H9 (cell line): ENCODE measurements around the gene ISYNA1. TPM values are rescaled to one million over a fixed set of nuclear protein-coding genes. Genes with fewer than 3 reads are reported as not detected.
A peak's percentile ranks its signal among the peaks of the same experiment; 100 is the strongest.

Experiments
- DNase-seq: peaks from one replicate; pipeline ENCODE4 v3.0.0-alpha.2; 2017
- H2AFZ ChIP-seq: one replicate; pipeline ENCODE4 v1.6.1; 2013; ENCODE audit warnings: mild to moderate bottlenecking, low read length, control low read depth, moderate library complexity
- H2AK5ac ChIP-seq: 2 replicates; pipeline ENCODE4 v1.6.1; 2013; ENCODE audit warnings: low read length, control low read depth, mixed read lengths; ENCODE audit not compliant: insufficient read length
- H2BK120ac ChIP-seq: one replicate; pipeline ENCODE4 v1.6.1; 2013; ENCODE audit warnings: low read depth, mild to moderate bottlenecking, low read length, control low read depth, inconsistent platforms; ENCODE audit not compliant: poor library complexity, severe bottlenecking
- H2BK12ac ChIP-seq: 2 replicates; pipeline ENCODE4 v1.6.1; 2013; ENCODE audit warnings: low read length, control low read depth, mixed read lengths, low read depth; ENCODE audit not compliant: insufficient read length
- H2BK15ac ChIP-seq: 2 replicates; pipeline ENCODE4 v1.6.1; 2013; ENCODE audit warnings: low read depth, low read length, control low read depth
- H2BK20ac ChIP-seq: one replicate; pipeline ENCODE4 v1.6.1; 2013; ENCODE audit warnings: low read depth, mild to moderate bottlenecking, low read length, control low read depth, inconsistent platforms; ENCODE audit not compliant: poor library complexity, severe bottlenecking
- H2BK5ac ChIP-seq: 2 replicates; pipeline ENCODE4 v1.6.1; 2013; ENCODE audit warnings: low read length, control low read depth, mixed read lengths; ENCODE audit not compliant: insufficient read length
- H3K14ac ChIP-seq: 2 replicates; pipeline ENCODE4 v1.6.1; 2013; ENCODE audit warnings: low read length, control low read depth; ENCODE audit not compliant: insufficient read depth
- H3K18ac ChIP-seq: 2 replicates; pipeline ENCODE4 v1.6.1; 2013; ENCODE audit warnings: low read depth, mild to moderate bottlenecking, mixed read lengths, low read length, control low read depth; ENCODE audit not compliant: insufficient read length
- H3K23ac ChIP-seq: 2 replicates; pipeline ENCODE4 v1.6.1; 2013; ENCODE audit warnings: low read length, control low read depth, mixed read lengths, low read depth; ENCODE audit not compliant: insufficient read length
- H3K23me2 ChIP-seq: 2 replicates; pipeline ENCODE4 v1.6.1; 2013; ENCODE audit warnings: low read depth, mild to moderate bottlenecking, mixed read lengths, low read length, control low read depth; ENCODE audit not compliant: insufficient read length, poor library complexity, severe bottlenecking
- H3K27ac ChIP-seq: 2 replicates; pipeline ENCODE4 v1.5.1; 2013; ENCODE audit warnings: low read length, control low read depth, mixed read lengths, low read depth; ENCODE audit not compliant: insufficient read length
- H3K27me3 ChIP-seq: 2 replicates; pipeline ENCODE4 v1.6.1; 2013; ENCODE audit warnings: low read length, control low read depth, inconsistent platforms; ENCODE audit not compliant: insufficient read depth
- H3K4ac ChIP-seq: 2 replicates; pipeline ENCODE4 v1.6.1; 2013; ENCODE audit warnings: low read depth, mild to moderate bottlenecking, control low read depth, inconsistent platforms, low read length, moderate library complexity
- H3K4me1 ChIP-seq: 2 replicates; pipeline ENCODE4 v1.6.1; 2013; ENCODE audit warnings: low read length, control low read depth, inconsistent platforms; ENCODE audit not compliant: insufficient read depth
- H3K4me2 ChIP-seq: 2 replicates; pipeline ENCODE4 v1.6.1; 2013; ENCODE audit warnings: low read length, control low read depth, mixed read lengths; ENCODE audit not compliant: insufficient read length, insufficient read depth
- H3K56ac ChIP-seq: 2 replicates; pipeline ENCODE4 v1.6.1; 2013; ENCODE audit warnings: low read depth, mild to moderate bottlenecking, mixed read lengths, low read length, control low read depth; ENCODE audit not compliant: insufficient read length
- H3K79me1 ChIP-seq: 2 replicates; pipeline ENCODE4 v1.6.1; 2013; ENCODE audit warnings: low read depth, mild to moderate bottlenecking, moderate library complexity, low read length, control low read depth, inconsistent platforms; ENCODE audit not compliant: insufficient read depth, poor library complexity, severe bottlenecking
- H3K79me2 ChIP-seq: 2 replicates; pipeline ENCODE4 v1.6.1; 2013; ENCODE audit warnings: low read length, control low read depth, inconsistent platforms; ENCODE audit not compliant: insufficient read depth
- H3K9ac ChIP-seq: 2 replicates; pipeline ENCODE4 v1.6.1; 2013; ENCODE audit warnings: low read length, control low read depth, mixed read lengths; ENCODE audit not compliant: insufficient read length; ENCODE audit errors: extremely low read depth
- H3K9me3 ChIP-seq: one replicate; pipeline ENCODE4 v1.6.1; 2013; ENCODE audit warnings: low read depth, low read length, inconsistent platforms; ENCODE audit not compliant: control insufficient read depth
- H3T11ph ChIP-seq: one replicate; pipeline ENCODE4 v1.6.1; 2013; ENCODE audit warnings: mild to moderate bottlenecking, low read length, control low read depth, inconsistent platforms
- H4K20me1 ChIP-seq: one replicate; pipeline ENCODE4 v1.6.1; 2013; ENCODE audit not compliant: control insufficient read depth, insufficient read length, insufficient read depth
- H4K5ac ChIP-seq: 2 replicates; pipeline ENCODE4 v1.6.1; 2013; ENCODE audit warnings: low read depth, mild to moderate bottlenecking, mixed read lengths, low read length, control low read depth; ENCODE audit not compliant: insufficient read length
- H4K8ac ChIP-seq: replicated peaks from 2 replicates; pipeline ENCODE4 v1.6.1; 2013; ENCODE audit warnings: low read length, control low read depth, mixed read lengths, low read depth; ENCODE audit not compliant: insufficient read length
- H4K91ac ChIP-seq: 2 replicates; pipeline ENCODE4 v1.6.1; 2013; ENCODE audit warnings: low read depth, mild to moderate bottlenecking, moderate library complexity, mixed read lengths, low read length, control low read depth; ENCODE audit not compliant: insufficient read length
- H3K27ac Mint-ChIP-seq, 3 experiments: 2 replicates in 2 of 3; 3 replicates in 1 of 3; pipeline ENCODE4 v1.8.0; 2020 to 2021; ENCODE audit warnings: mixed read lengths in 3 of 3, mild to moderate bottlenecking in 1 of 3, moderate library complexity in 1 of 3
- H3K27me3 Mint-ChIP-seq: 2 replicates; pipeline ENCODE4 v1.8.0; 2021; ENCODE audit warnings: low read depth, mild to moderate bottlenecking, moderate library complexity, mixed read lengths
- H3K36me3 Mint-ChIP-seq, 3 experiments: 2 replicates in 2 of 3; 3 replicates in 1 of 3; pipeline ENCODE4 v1.8.0; 2020 to 2021; ENCODE audit warnings: low read depth in 3 of 3, mixed read lengths in 3 of 3; ENCODE audit not compliant: insufficient read depth in 1 of 3
- H3K4me1 Mint-ChIP-seq, 2 experiments: 2 replicates each; pipeline ENCODE4 v1.8.0; 2020; ENCODE audit warnings: mixed read lengths in 2 of 2
- H3K4me3 Mint-ChIP-seq, 2 experiments: 2 replicates in 1 of 2; 3 replicates in 1 of 2; pipeline ENCODE4 v1.8.0; 2020 to 2021; ENCODE audit warnings: mild to moderate bottlenecking in 2 of 2, mixed read lengths in 2 of 2, moderate library complexity in 1 of 2
- H3K9me3 Mint-ChIP-seq, 2 experiments: 2 replicates in 1 of 2; 3 replicates in 1 of 2; pipeline ENCODE4 v1.8.0; 2020; ENCODE audit warnings: mild to moderate bottlenecking in 2 of 2, mixed read lengths in 2 of 2, moderate library complexity in 1 of 2
- WGBS: extraction: QIAGEN DNeasy Blood & Tissue Kit; methylation state at CpG from one replicate; pipeline ENCODE4 v1.1.7; 2013; ENCODE audit warnings: missing lambda C conversion rate, low lambda C conversion rate, mixed read lengths; ENCODE audit not compliant: insufficient read length; ENCODE audit errors: extremely low coverage; 5-methylcytosine and 5-hydroxymethylcytosine counted together
- microRNA-seq: library from miRNA; unstranded; fragments of <30 nt; microRNA quantifications from one replicate; pipeline ENCODE4, GENCODE V29; 2020; ENCODE audit warnings: borderline microRNAs expressed
- total RNA-seq: library from RNA; stranded (reverse); gene quantifications from 2 replicates; pipeline ENCODE4 v1.2.1, GENCODE V29; 2021
- TF ChIP-seq, protein P1 (sequence below): fragments of 200-600 bp; sonication (generic); conservative IDR thresholded peaks from 3 replicates; pipeline ENCODE4 v1.8.0; 2021; ENCODE audit warnings: antibody characterized with exemption, mild to moderate bottlenecking

ISYNA1 gene
- total RNA-seq, 1 experiment from 2014 or later, result 241 TPM

DNA sequence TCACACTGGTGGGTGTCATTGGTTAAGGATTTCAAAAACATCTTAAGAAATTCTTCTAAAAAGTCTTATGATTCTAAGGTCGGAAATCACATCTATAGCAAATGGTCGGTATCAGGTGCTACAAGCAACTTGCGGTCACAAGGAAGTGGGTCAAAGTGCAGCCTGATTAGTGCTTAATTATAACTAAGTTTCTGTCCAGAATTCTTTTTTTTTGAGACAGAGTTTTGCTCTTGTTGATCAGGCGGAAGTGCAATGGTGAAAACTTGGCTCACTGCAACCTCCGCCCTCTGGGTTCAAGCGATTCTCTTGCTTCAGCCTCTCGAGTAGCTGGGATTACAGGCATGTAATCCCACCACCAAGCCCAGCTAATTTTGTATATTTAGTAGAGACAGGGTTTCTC lies 53.2 kb downstream of the ISYNA1 start:
- H3K27me3 ChIP-seq, result no peaks in the 10 kb centered on the region
- H2BK5ac ChIP-seq, result no peak overlapping the region
- H3K4ac ChIP-seq, result no peak overlapping the region
- H3K9me3 ChIP-seq, result no peaks in the 10 kb centered on the region
- no peak overlapping the region for H3K23ac ChIP-seq
- H3K9ac ChIP-seq, result no peak overlapping the region
- no peak overlapping the region for H2BK20ac ChIP-seq
- H2AFZ ChIP-seq, result no peak overlapping the region
- H3K36me3 Mint-ChIP-seq, result peaks cover 0 to 5% (median 5%) of the 10 kb centered on the region in 3 experiments; a peak in 1 of 7 replicates
- H3K9me3 Mint-ChIP-seq, result no peaks in the 10 kb centered on the region
- H3T11ph ChIP-seq, result no peak overlapping the region
- H2AK5ac ChIP-seq, result no peak overlapping the region
- no peak overlapping the region for H3K27ac ChIP-seq
- no peak overlapping the region for H2BK15ac ChIP-seq
- no peak overlapping the region for H2BK120ac ChIP-seq
- DNase-seq, result no peak
- TF ChIP-seq, protein P1, sequence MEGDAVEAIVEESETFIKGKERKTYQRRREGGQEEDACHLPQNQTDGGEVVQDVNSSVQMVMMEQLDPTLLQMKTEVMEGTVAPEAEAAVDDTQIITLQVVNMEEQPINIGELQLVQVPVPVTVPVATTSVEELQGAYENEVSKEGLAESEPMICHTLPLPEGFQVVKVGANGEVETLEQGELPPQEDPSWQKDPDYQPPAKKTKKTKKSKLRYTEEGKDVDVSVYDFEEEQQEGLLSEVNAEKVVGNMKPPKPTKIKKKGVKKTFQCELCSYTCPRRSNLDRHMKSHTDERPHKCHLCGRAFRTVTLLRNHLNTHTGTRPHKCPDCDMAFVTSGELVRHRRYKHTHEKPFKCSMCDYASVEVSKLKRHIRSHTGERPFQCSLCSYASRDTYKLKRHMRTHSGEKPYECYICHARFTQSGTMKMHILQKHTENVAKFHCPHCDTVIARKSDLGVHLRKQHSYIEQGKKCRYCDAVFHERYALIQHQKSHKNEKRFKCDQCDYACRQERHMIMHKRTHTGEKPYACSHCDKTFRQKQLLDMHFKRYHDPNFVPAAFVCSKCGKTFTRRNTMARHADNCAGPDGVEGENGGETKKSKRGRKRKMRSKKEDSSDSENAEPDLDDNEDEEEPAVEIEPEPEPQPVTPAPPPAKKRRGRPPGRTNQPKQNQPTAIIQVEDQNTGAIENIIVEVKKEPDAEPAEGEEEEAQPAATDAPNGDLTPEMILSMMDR, result no peak
- peaks cover 26% of the 10 kb centered on the region in 2 experiments for H3K4me1 Mint-ChIP-seq
- H3K23me2 ChIP-seq, result no peaks in the 10 kb centered on the region
- no peaks in the 10 kb centered on the region for H3K79me2 ChIP-seq
- no peak overlapping the region for H3K56ac ChIP-seq
- no peak overlapping the region for H3K18ac ChIP-seq
- no peaks in the 10 kb centered on the region for H3K79me1 ChIP-seq
- H4K91ac ChIP-seq, result no peak overlapping the region
- no peaks in the 10 kb centered on the region for H4K20me1 ChIP-seq
- peak overlapping the region in 1 of 3 experiments; percentile 34; a peak in 1 of 7 replicates for H3K27ac Mint-ChIP-seq
- H3K4me2 ChIP-seq, result no peak overlapping the region
- H3K14ac ChIP-seq, result no peak overlapping the region
- peaks cover 28% of the 10 kb centered on the region for H3K27me3 Mint-ChIP-seq
- no peak overlapping the region for H4K5ac ChIP-seq
- no peaks in the 10 kb centered on the region for H3K4me1 ChIP-seq
- H3K4me3 Mint-ChIP-seq, result no peak overlapping the region
- H2BK12ac ChIP-seq, result no peak overlapping the region
- H4K8ac ChIP-seq, result no peak overlapping the region
- WGBS, result no CpG with 5 or more reads among the region's 7 CpGs

Small RNA genes within 50 kb of the gene (microRNA-seq; reads per million reads assigned to microRNA genes)
- not detected for gene MIR3189

Other genes with a start within 250 kb of the ISYNA1 start
- 22.4 and 26.4 TPM in 2 replicates for gene MPV17L2, start 244.9 kb downstream of the ISYNA1 start, total RNA-seq
- 6.8 and 8.5 TPM in 2 replicates for gene RAB3A, start 234.1 kb downstream of the ISYNA1 start, total RNA-seq
- gene PDE4C, start 211.7 kb downstream of the ISYNA1 start, total RNA-seq, result 1.4 and 1.8 TPM in 2 replicates
- 0.39 and 0.48 TPM in 2 replicates for gene IQCN, start 163.7 kb downstream of the ISYNA1 start, total RNA-seq
- gene JUND, start 156.5 kb downstream of the ISYNA1 start, total RNA-seq, result 103 and 109 TPM in 2 replicates
- 342 and 344 TPM in 2 replicates for gene LSM4, start 115.1 kb downstream of the ISYNA1 start, total RNA-seq
- 61.4 and 64.8 TPM in 2 replicates for gene PGPEP1, start 97.5 kb downstream of the ISYNA1 start, total RNA-seq
- 5.7 and 7.0 TPM in 2 replicates for gene GDF15, start 52.0 kb downstream of the ISYNA1 start, total RNA-seq
- gene LRRC25, start 40.5 kb downstream of the ISYNA1 start, total RNA-seq, result 0.18 TPM in 1 of 2 replicates, not detected in the other
- gene SSBP4, start 18.7 kb downstream of the ISYNA1 start, total RNA-seq, result 46.1 and 50.0 TPM in 2 replicates
- 15.5 and 17.0 TPM in 2 replicates for gene ELL, start 83.9 kb upstream of the ISYNA1 start, total RNA-seq
- 308 and 310 TPM in 2 replicates for gene FKBP8, start 105.4 kb upstream of the ISYNA1 start, total RNA-seq
- gene KXD1, start 119.7 kb upstream of the ISYNA1 start, total RNA-seq, result 138 and 143 TPM in 2 replicates
- 1,265 and 1,276 TPM in 2 replicates for gene UBA52, start 133.7 kb upstream of the ISYNA1 start, total RNA-seq
- gene REX1BD, start 150.7 kb upstream of the ISYNA1 start, total RNA-seq, result 72.3 and 79.0 TPM in 2 replicates
- gene CRLF1, start 168.7 kb upstream of the ISYNA1 start, total RNA-seq, result 13.9 and 16.2 TPM in 2 replicates
- gene TMEM59L, start 174.7 kb upstream of the ISYNA1 start, total RNA-seq, result 11.2 and 12.0 TPM in 2 replicates
- gene KLHL26, start 198.9 kb upstream of the ISYNA1 start, total RNA-seq, result 9.8 and 10.7 TPM in 2 replicates
- 19.0 and 19.1 TPM in 2 replicates for gene CRTC1, start 245.5 kb upstream of the ISYNA1 start, total RNA-seq